WERI-Rb-1 (cell line): ENCODE data around the gene STAC.

Experiments used
- DNase-seq: peaks from one replicate; pipeline ENCODE4 v3.0.0-alpha.2; 2020
- H3K27ac ChIP-seq: fragments of 250-450 bp; sonication (Bioruptor Pico); 2 replicates; pipeline ENCODE4 v1.5.1; 2020; ENCODE audit warnings: mild to moderate bottlenecking, moderate library complexity
- H3K27me3 ChIP-seq: fragments of 250-450 bp; sonication (Bioruptor Pico); 2 replicates; pipeline ENCODE4 v1.5.1; 2021; ENCODE audit warnings: mild to moderate bottlenecking, low read depth, moderate library complexity; ENCODE audit not compliant: insufficient read depth, severe bottlenecking
- H3K36me3 ChIP-seq: fragments of 250-450 bp; sonication (Bioruptor Pico); 2 replicates; pipeline ENCODE4 v1.5.1; 2020; ENCODE audit warnings: mild to moderate bottlenecking, moderate library complexity
- H3K4me3 ChIP-seq: 2 replicates; pipeline ENCODE4 v1.5.1; 2011; ENCODE audit warnings: low read depth, mild to moderate bottlenecking, control low read depth, low read length
- H3K9me3 ChIP-seq: fragments of 250-450 bp; sonication (Bioruptor Pico); 2 replicates; pipeline ENCODE4 v1.5.1; 2021; ENCODE audit warnings: mild to moderate bottlenecking, moderate library complexity; ENCODE audit not compliant: severe bottlenecking
- CTCF ChIP-seq: IDR thresholded peaks from 2 replicates; pipeline ENCODE4 v1.5.1; 2011; ENCODE audit warnings: low read depth, mild to moderate bottlenecking, control low read depth, inconsistent platforms, low read length

The STAC gene

GRCh38 chr3:36521007-36521379, 140.7 kb downstream of the STAC start:
- no peak for DNase-seq
- no peaks in the 10 kb centered on the region for H3K36me3 ChIP-seq
- H3K4me3 ChIP-seq: no peak overlapping the region
- TF ChIP-seq CTCF: no peak
- H3K9me3 ChIP-seq: no peaks in the 10 kb centered on the region
- no peak overlapping the region for H3K27ac ChIP-seq
- H3K27me3 ChIP-seq: no peaks in the 10 kb centered on the region

GRCh38 chr3:36524560-36524959, 144.3 kb downstream of the STAC start:
- no peak overlapping the region for H3K4me3 ChIP-seq
- H3K27me3 ChIP-seq: no peaks in the 10 kb centered on the region
- no peak for TF ChIP-seq CTCF
- H3K9me3 ChIP-seq: no peaks in the 10 kb centered on the region
- H3K36me3 ChIP-seq: no peaks in the 10 kb centered on the region
- no peak overlapping the region for H3K27ac ChIP-seq
- no peak for DNase-seq

- Histone ChIP-seq H3K27me3 (no peaks in the 10 kb centered on the region), H3K36me3 (no peaks in the 10 kb centered on the region), H3K27ac (no peak overlapping the region), H3K9me3 (no peaks in the 10 kb centered on the region), H3K4me3 (no peak overlapping the region)
- TF ChIP-seq CTCF: no peak
- DNase-seq: no peak
Measured at GRCh38 chr3:36525115-36525801, 145.0 kb downstream of the STAC start.

- no peak for TF ChIP-seq CTCF
- H3K4me3 ChIP-seq: no peak overlapping the region
- H3K36me3 ChIP-seq: no peaks in the 10 kb centered on the region
- no peak overlapping the region for H3K27ac ChIP-seq
- no peak for DNase-seq
- H3K9me3 ChIP-seq: no peaks in the 10 kb centered on the region
- H3K27me3 ChIP-seq: no peaks in the 10 kb centered on the region
Measured at GRCh38 chr3:36538136-36538749, 157.9 kb downstream of the STAC start.

GRCh38 chr3:36540888-36541518, 160.7 kb downstream of the STAC start:
- Histone ChIP-seq H3K27me3 (no peaks in the 10 kb centered on the region), H3K27ac (no peak overlapping the region), H3K36me3 (no peaks in the 10 kb centered on the region), H3K4me3 (no peak overlapping the region), H3K9me3 (no peaks in the 10 kb centered on the region)
- peak; percentile 73 for TF ChIP-seq CTCF
- peak; percentile 41 for DNase-seq

- H3K4me3 ChIP-seq: no peak overlapping the region
- TF ChIP-seq CTCF: no peak
Measured at GRCh38 chr3:36542186-36542585, 161.9 kb downstream of the STAC start.

More at GRCh38 chr3:36542186-36542585, 161.9 kb downstream of the STAC start:
- no peak for DNase-seq
- H3K36me3 ChIP-seq: no peaks in the 10 kb centered on the region
- no peaks in the 10 kb centered on the region for H3K9me3 ChIP-seq
- H3K27me3 ChIP-seq: no peaks in the 10 kb centered on the region
- H3K27ac ChIP-seq: no peak overlapping the region
